A549 (cell line): ENCODE measurements around the gene TTI1. TPM values are rescaled to one million over a fixed set of nuclear protein-coding genes. Genes with fewer than 3 reads are reported as not detected.

Experiments used
- ATAC-seq, 2 experiments: fragments of 200-7000 bp in 1 of 2; fragments of >200 bp in 1 of 2; cut with Nextera tagmentation in 1 of 2; cut with Tn5 transposase in 1 of 2; 3 replicates each; pipeline versions ENCODE4 v1.8.0 to v1.9.1; 2018 to 2020; ENCODE audit warnings: mild to moderate bottlenecking in 1 of 2, moderate library complexity in 1 of 2
- CTCF ChIA-PET: fragments of 300-600 bp; sonication (Branson Sonifier 250); formaldehyde crosslinking; extraction: SDS; loops from one replicate; lab custom pipeline; 2021; ENCODE audit warnings: antibody characterized with exemption, inconsistent platforms; lab: Yijun Ruan, JAX
- POLR2A ChIA-PET: fragments of 350-600 bp; formaldehyde crosslinking; extraction: SDS; loops from one replicate; lab custom pipeline; 2021; ENCODE audit warnings: antibody characterized with exemption, inconsistent platforms; lab: Yijun Ruan, JAX
- DNase-seq, 2 experiments: peaks; one replicate each; pipeline versions ENCODE4 v3.0.0 to v3.0.0-alpha.2; 2011 to 2016; ENCODE audit warnings: low read depth in 1 of 2, low spot score in 1 of 2
- FAIRE-seq: peaks from 2 replicates; lab custom pipeline; 2011; peaks lifted over from hg19 to GRCh38; lab: Jason Lieb, UNC
- H3K27ac ChIP-seq, 2 experiments: fragments of >200 bp; sonication (Bioruptor Twin); formaldehyde crosslinking; 3 replicates each; pipeline ENCODE4 v1.5.1; 2016 to 2017
- H3K4me1 ChIP-seq: fragments of >200 bp; sonication (Bioruptor Twin); formaldehyde crosslinking; 3 replicates; pipeline ENCODE4 v1.6.1; 2016
- H3K4me2 ChIP-seq: fragments of >200 bp; sonication (Bioruptor Twin); formaldehyde crosslinking; 3 replicates; pipeline ENCODE4 v1.6.1; 2016
- H3K4me3 ChIP-seq: fragments of >200 bp; sonication (Bioruptor Twin); formaldehyde crosslinking; 3 replicates; pipeline ENCODE4 v1.5.1; 2016
- H3K9me3 ChIP-seq: fragments of >200 bp; sonication (Bioruptor Twin); formaldehyde crosslinking; 3 replicates; pipeline ENCODE4 v1.6.1; 2016
- BHLHE40 ChIP-seq: IDR thresholded peaks from 2 replicates; pipeline ENCODE4 v1.6.1; 2012; ENCODE audit warnings: low read depth, low read length, inconsistent platforms
- CBX2 ChIP-seq: fragments of 200-600 bp; sonication (generic); IDR thresholded peaks from 2 replicates; pipeline ENCODE4 v1.6.1; 2016; ENCODE audit warnings: low read depth, mild to moderate bottlenecking, borderline replicate concordance
- CBX8 ChIP-seq: fragments of 200-600 bp; sonication (generic); IDR thresholded peaks from 2 replicates; pipeline ENCODE4 v1.6.1; 2016
- ESRRA ChIP-seq: fragments of 150-350 bp; IDR thresholded peaks from 2 replicates; pipeline ENCODE4 v1.6.1; 2014; ENCODE audit warnings: mild to moderate bottlenecking, low read length, borderline replicate concordance
- HOXA7 ChIP-seq: fragments of 250-450 bp; sonication (Bioruptor Pico); IDR thresholded peaks from 2 replicates; pipeline ENCODE4 v1.5.0; 2020; ENCODE audit warnings: mild to moderate bottlenecking, moderate library complexity
- HOXB13 ChIP-seq: fragments of 250-450 bp; sonication (Bioruptor Pico); IDR thresholded peaks from 2 replicates; pipeline ENCODE4 v1.5.0; 2020; ENCODE audit warnings: low read depth, mild to moderate bottlenecking, moderate library complexity
- HOXB5 ChIP-seq: fragments of 250-450 bp; sonication (Bioruptor Pico); IDR thresholded peaks from 2 replicates; pipeline ENCODE4 v1.5.0; 2020; ENCODE audit warnings: mild to moderate bottlenecking, moderate library complexity
- JUNB ChIP-seq: fragments of >200 bp; sonication (Bioruptor Twin); formaldehyde crosslinking; IDR thresholded peaks from 2 replicates; pipeline ENCODE4 v1.6.1; 2016
- KDM5A ChIP-seq: fragments of 200-600 bp; sonication (generic); IDR thresholded peaks from 2 replicates; pipeline ENCODE4 v1.6.1; 2016; ENCODE audit warnings: antibody characterized with exemption, mild to moderate bottlenecking
- MAZ ChIP-seq: fragments of 150-350 bp; IDR thresholded peaks from 2 replicates; pipeline ENCODE4 v1.6.1; 2014; ENCODE audit warnings: antibody characterized with exemption, low read depth, low read length, borderline replicate concordance
- NR3C1 ChIP-seq: fragments of >200 bp; sonication (Bioruptor Twin); formaldehyde crosslinking; IDR thresholded peaks from 3 replicates; pipeline ENCODE4 v1.6.1; 2017
- PHF8 ChIP-seq: fragments of 200-600 bp; sonication (generic); IDR thresholded peaks from 2 replicates; pipeline ENCODE4 v1.6.1; 2016; ENCODE audit warnings: low read depth, mild to moderate bottlenecking, antibody characterized with exemption, moderate library complexity, borderline replicate concordance
- POLR2A ChIP-seq: IDR thresholded peaks from 2 replicates; pipeline ENCODE4 v1.6.1; 2012; ENCODE audit warnings: mild to moderate bottlenecking, low read length
- RCOR1 ChIP-seq: fragments of 150-350 bp; IDR thresholded peaks from 2 replicates; pipeline ENCODE4 v1.6.1; 2014; ENCODE audit warnings: antibody characterized with exemption, low read length, low read depth
- RNF2 ChIP-seq: fragments of 200-600 bp; sonication (generic); IDR thresholded peaks from 2 replicates; pipeline ENCODE4 v1.6.1; 2016; ENCODE audit warnings: low read depth, mild to moderate bottlenecking, antibody characterized with exemption, moderate library complexity, borderline replicate concordance
- SMC3 ChIP-seq: fragments of >200 bp; sonication (Bioruptor Twin); formaldehyde crosslinking; IDR thresholded peaks from 3 replicates; pipeline ENCODE4 v1.6.1; 2018; ENCODE audit warnings: inconsistent platforms
- SREBF2 ChIP-seq: fragments of 450-650 bp; IDR thresholded peaks from 2 replicates; pipeline ENCODE4 v1.6.1; 2014; ENCODE audit warnings: mild to moderate bottlenecking, moderate library complexity
- ZFP36 ChIP-seq: fragments of 450-650 bp; IDR thresholded peaks from 2 replicates; pipeline ENCODE4 v1.6.1; 2014; ENCODE audit warnings: borderline replicate concordance; ENCODE audit not compliant: partially characterized antibody
- ZSCAN20 ChIP-seq: fragments of 250-450 bp; sonication (Bioruptor Pico); IDR thresholded peaks from 2 replicates; pipeline ENCODE4 v1.8.0; 2022; ENCODE audit warnings: mild to moderate bottlenecking, moderate library complexity
- WGBS: methylation state at CpG from one replicate; pipeline ENCODE4 v1.1.6; 2017; ENCODE audit errors: missing lambda C conversion rate; 5-methylcytosine and 5-hydroxymethylcytosine counted together
- polyA plus RNA-seq, 4 experiments: library from polyadenylated mRNA; depleted of rRNA in 3 of 4; stranded (reverse); fragments of >200 nt; fragmentation: RNase III in 1 of 4; extraction: RNeasy Plus Mini Kit Qiagen cat#74134 plus additional on column Dnase treatment in 1 of 4; gene quantifications; 2 replicates in 3 of 4; 3 replicates in 1 of 4; pipeline ENCODE4 v1.2.3, GENCODE V29; 2011 to 2017
- TF ChIP-seq, protein P1 (sequence below): fragments of 250-450 bp; sonication (Bioruptor Pico); IDR thresholded peaks from 2 replicates; pipeline ENCODE4 v1.5.0; 2020; ENCODE audit warnings: low read depth, mild to moderate bottlenecking, moderate library complexity
- TF ChIP-seq, protein P2 (sequence below): fragments of >200 bp; sonication (Bioruptor Twin); formaldehyde crosslinking; IDR thresholded peaks from 3 replicates; pipeline ENCODE4 v1.6.1; 2016
- TF ChIP-seq, protein P3 (sequence below): IDR thresholded peaks from 2 replicates; pipeline ENCODE4 v1.6.1; 2012
- TF ChIP-seq, protein P4 (sequence below): IDR thresholded peaks from 2 replicates; pipeline ENCODE4 v1.6.1; 2012

The TTI1 gene
- polyA plus RNA-seq, 2 of the 4 experiments (the other 2 are of a cell fraction) = 20.6 to 27.9 TPM

DNA sequence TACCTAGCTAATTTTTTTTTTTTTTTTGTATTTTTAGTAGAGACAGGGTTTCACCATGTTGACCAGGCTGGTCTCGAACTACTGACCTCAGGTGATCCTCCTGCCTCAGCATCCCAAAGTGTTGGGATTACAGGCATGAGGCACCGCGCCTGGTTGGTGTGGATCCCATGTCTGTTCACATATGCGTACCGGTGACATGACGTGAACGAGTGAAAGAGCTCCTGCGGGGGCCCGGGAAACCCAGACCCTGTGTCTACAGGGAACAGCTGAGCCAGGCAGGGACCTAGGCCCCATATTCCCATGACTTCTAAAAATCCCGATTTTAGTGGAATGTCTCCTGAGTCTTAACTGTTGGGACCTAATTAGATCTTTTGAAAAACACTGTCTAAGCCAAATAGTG lies 97.2 kb downstream of the TTI1 start (continued):
- TF ChIP-seq, protein P1, sequence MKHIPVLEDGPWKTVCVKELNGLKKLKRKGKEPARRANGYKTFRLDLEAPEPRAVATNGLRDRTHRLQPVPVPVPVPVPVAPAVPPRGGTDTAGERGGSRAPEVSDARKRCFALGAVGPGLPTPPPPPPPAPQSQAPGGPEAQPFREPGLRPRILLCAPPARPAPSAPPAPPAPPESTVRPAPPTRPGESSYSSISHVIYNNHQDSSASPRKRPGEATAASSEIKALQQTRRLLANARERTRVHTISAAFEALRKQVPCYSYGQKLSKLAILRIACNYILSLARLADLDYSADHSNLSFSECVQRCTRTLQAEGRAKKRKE (CRISPR knock-in tag) = no peak

DNA sequence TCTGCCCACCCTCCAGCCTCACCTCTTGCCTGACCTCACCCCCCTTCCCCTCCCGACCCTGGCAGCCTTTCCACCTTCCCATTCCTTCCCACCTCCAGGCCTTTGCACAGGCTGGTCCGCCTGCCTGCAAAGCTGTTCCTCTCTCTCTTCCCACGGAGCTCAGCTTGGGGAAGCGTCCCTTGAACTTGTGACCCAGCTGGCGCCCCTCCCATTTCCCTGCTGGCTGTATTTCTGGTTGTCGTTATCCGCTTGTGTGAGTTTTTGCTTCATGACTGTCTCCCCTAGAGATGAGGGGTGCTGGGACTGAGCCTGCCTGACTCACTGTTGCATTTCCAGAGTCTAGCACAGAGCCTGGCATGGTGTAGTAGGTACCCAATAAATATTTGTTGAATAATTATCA lies 97.8 kb downstream of the TTI1 start:
- DNase-seq (no peak), FAIRE-seq (no peak), ATAC-seq (no peak)
- H3K27ac ChIP-seq = no peak overlapping the region
- H3K4me1 ChIP-seq = no peaks in the 10 kb centered on the region
- no peaks in the 10 kb centered on the region for H3K9me3 ChIP-seq
- TF ChIP-seq JUNB (no peak), HOXA7 (CRISPR knock-in tag) (no peak), NR3C1 (no peak), ZSCAN20 (CRISPR knock-in tag) (no peak), BHLHE40 (no peak), CBX8 (no peak), RCOR1 (no peak)
- TF ChIP-seq, protein P2, sequence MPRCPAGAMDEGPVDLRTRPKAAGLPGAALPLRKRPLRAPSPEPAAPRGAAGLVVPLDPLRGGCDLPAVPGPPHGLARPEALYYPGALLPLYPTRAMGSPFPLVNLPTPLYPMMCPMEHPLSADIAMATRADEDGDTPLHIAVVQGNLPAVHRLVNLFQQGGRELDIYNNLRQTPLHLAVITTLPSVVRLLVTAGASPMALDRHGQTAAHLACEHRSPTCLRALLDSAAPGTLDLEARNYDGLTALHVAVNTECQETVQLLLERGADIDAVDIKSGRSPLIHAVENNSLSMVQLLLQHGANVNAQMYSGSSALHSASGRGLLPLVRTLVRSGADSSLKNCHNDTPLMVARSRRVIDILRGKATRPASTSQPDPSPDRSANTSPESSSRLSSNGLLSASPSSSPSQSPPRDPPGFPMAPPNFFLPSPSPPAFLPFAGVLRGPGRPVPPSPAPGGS = no peak
- ChIA-PET POLR2A (no interaction called here), CTCF (no interaction called here)
- 55% methylated on average over 7 of the region's 7 CpGs for WGBS
- no peak overlapping the region for H3K4me3 ChIP-seq
- H3K4me2 ChIP-seq = no peak overlapping the region

DNA sequence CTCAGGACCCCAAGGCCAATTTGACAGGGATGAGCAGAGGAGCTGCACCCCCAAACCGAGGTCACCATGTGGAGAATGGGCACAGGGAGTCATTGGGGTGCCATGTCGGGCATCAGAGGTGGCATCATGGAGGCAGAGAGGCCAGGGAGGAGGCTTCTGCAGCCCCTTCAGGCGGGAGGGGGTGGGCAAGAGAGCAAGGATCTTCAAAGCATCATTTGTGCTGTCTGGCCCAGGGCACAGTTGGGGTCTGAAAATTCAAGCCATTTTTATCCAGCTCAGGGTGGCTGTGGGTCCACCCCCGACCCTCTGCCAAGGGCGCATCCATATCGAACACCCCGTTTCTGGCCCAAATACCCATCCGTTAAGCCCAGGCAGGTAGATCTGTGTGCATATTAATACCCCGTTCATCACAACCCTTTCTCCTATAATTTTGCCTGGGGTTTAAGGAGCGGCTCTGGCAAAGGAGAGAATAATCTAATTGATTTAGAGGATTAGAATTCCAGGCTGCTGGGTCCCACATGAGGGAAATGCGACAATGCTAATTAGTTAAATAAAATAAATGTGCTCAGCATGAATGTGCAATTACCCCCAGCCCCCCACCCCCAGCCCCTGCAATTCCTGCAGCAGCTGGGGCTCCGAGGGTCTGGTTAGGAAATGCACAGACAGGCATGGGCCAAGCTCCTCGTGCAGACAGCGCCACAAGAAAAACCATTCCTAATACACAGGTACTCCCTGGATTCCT lies 98.5 kb downstream of the TTI1 start:
- FAIRE-seq (no peak), DNase-seq (no peak), ATAC-seq (no peak)
- H3K4me2 ChIP-seq = no peak overlapping the region
- ChIA-PET CTCF (interaction anchor here (0.5 to 1.0 kb wide), 2 partner anchors 32 to 115 kb away, joined by 3 read pairs; partner anchors contain the start of gene VSTM2L), POLR2A (no interaction called here)
- no peaks in the 10 kb centered on the region for H3K4me1 ChIP-seq
- no peaks in the 10 kb centered on the region for H3K9me3 ChIP-seq
- no peak overlapping the region for H3K4me3 ChIP-seq
- WGBS = 69% methylated on average over 13 of the region's 14 CpGs
- TF ChIP-seq, protein P3, sequence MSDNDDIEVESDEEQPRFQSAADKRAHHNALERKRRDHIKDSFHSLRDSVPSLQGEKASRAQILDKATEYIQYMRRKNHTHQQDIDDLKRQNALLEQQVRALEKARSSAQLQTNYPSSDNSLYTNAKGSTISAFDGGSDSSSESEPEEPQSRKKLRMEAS = no peak
- TF ChIP-seq CBX2 (no peak), SREBF2 (no peak), HOXB5 (CRISPR knock-in tag) (no peak), MAZ (no peak), ESRRA (no peak), HOXB13 (CRISPR knock-in tag) (no peak), POLR2A (no peak), PHF8 (no peak), SMC3 (no peak), BHLHE40 (no peak), KDM5A (no peak), RNF2 (no peak), ZFP36 (no peak)
- TF ChIP-seq, protein P4, sequence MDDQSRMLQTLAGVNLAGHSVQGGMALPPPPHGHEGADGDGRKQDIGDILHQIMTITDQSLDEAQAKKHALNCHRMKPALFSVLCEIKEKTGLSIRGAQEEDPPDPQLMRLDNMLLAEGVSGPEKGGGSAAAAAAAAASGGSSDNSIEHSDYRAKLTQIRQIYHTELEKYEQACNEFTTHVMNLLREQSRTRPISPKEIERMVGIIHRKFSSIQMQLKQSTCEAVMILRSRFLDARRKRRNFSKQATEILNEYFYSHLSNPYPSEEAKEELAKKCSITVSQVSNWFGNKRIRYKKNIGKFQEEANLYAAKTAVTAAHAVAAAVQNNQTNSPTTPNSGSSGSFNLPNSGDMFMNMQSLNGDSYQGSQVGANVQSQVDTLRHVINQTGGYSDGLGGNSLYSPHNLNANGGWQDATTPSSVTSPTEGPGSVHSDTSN = no peak
- TF ChIP-seq, all 56 proteins: peak for 0
- H3K27ac ChIP-seq = no peak overlapping the region
